Fibroblast of skin of left quadriceps (primary cell): ENCODE measurements around the gene NADK.
"Not testable (repeated sequence)": the region's sequence is repeated elsewhere in the genome, so short reads cannot be mapped to it uniquely, and the experiment has no call there.

Experiments used
- DNase-seq, 2 experiments: peaks; one replicate each; pipeline ENCODE4 v3.0.0-alpha.2; 2013; ENCODE audit warnings: low read depth in 2 of 2

The NADK gene

GRCh38 chr1:1746566-1746909 lies 31.7 kb downstream of the NADK start:
- not testable (repeated sequence) for DNase-seq

- peak; percentile 57 to 60 for DNase-seq
These were observed 32.4 kb downstream of the NADK start for GRCh38 chr1:1745651-1746565.

GRCh38 chr1:1742529-1742928 lies 35.7 kb downstream of the NADK start:
- DNase-seq, result not testable (repeated sequence)

- peak; percentile 74 to 77 for DNase-seq
These were observed 37.3 kb downstream of the NADK start for GRCh38 chr1:1741013-1741412.

GRCh38 chr1:1738799-1739337 lies 39.4 kb downstream of the NADK start:
- not testable (repeated sequence) for DNase-seq

- DNase-seq, result not testable (repeated sequence)
These were observed 40.3 kb downstream of the NADK start for GRCh38 chr1:1737675-1738590.

- no peak for DNase-seq
These were observed 45.9 kb downstream of the NADK start for GRCh38 chr1:1732381-1732780.

- no peak for DNase-seq
These were observed 47.4 kb downstream of the NADK start for GRCh38 chr1:1730870-1731269.

- not testable (repeated sequence) for DNase-seq
These were observed 48.0 kb downstream of the NADK start for GRCh38 chr1:1730230-1730629.

GRCh38 chr1:1729116-1729816 lies 49.0 kb downstream of the NADK start:
- DNase-seq, result not testable (repeated sequence)

- peak; percentile 73 for DNase-seq
These were observed 49.8 kb downstream of the NADK start for GRCh38 chr1:1728308-1729005.

GRCh38 chr1:1727131-1727651 lies 51.1 kb downstream of the NADK start:
- DNase-seq, result not testable (repeated sequence)

GRCh38 chr1:1726088-1726487 lies 52.2 kb downstream of the NADK start:
- not testable (repeated sequence) for DNase-seq

- peak; percentile 100 for DNase-seq
These were observed 54.0 kb downstream of the NADK start, which contains the start of gene CDK11A for GRCh38 chr1:1724035-1724864. Gene CDK11A, minus strand, starts transcription at chr1:1724357. Its CDS starts 1,539 bp downstream, at chr1:1722818.

GRCh38 chr1:1721201-1721600 lies 57.1 kb downstream of the NADK start:
- DNase-seq, result no peak

- not testable (repeated sequence) for DNase-seq
These were observed 63.0 kb downstream of the NADK start for GRCh38 chr1:1715109-1715883.

- DNase-seq, result not testable (repeated sequence)
These were observed 70.4 kb downstream of the NADK start for GRCh38 chr1:1707897-1708296.

- not testable (repeated sequence) for DNase-seq
These were observed 71.0 kb downstream of the NADK start for GRCh38 chr1:1707241-1707640.

GRCh38 chr1:1705623-1706022 lies 72.6 kb downstream of the NADK start:
- DNase-seq, result not testable (repeated sequence)
